ENCODE results near the gene FBXW7. TPM values are rescaled to one million over a fixed set of nuclear protein-coding genes. Genes with fewer than 3 reads are reported as not detected.

FBXW7 gene
- total and polyA plus RNA-seq, 2 of the 8 experiments (the other 6 are each of a cell fraction or from before 2014, with no cell fraction given): 6.0 to 26.7 TPM

- Histone ChIP-seq H3K36me3 (ENCODE audit: control insufficient read depth in 2 of 4, insufficient read depth in 4 of 4, low read length in 3 of 4) (peaks cover 0 to 3% (median 0%) of the 10 kb centered on the region in 4 experiments; a peak in 1 of 8 replicates), H3K27me3 (replicated peaks in 1 of 4; ENCODE audit: control insufficient read depth in 3 of 4, extremely low read depth in 1 of 4, insufficient read depth in 3 of 4, low read length in 3 of 4) (no peaks in the 10 kb centered on the region), H3K23me2 (ENCODE audit: low read depth, low read length) (no peaks in the 10 kb centered on the region), H2AFZ (ENCODE audit: low read length) (no peak overlapping the region), H3K14ac (ENCODE audit: insufficient read length) (no peak overlapping the region), H4K91ac (replicated peaks; ENCODE audit: insufficient read length, low read length) (no peak overlapping the region), H3K79me1 (ENCODE audit: low read depth, low read length) (peaks cover 2% of the 10 kb centered on the region; the same call in 1 of the 2 replicates), H3K4me3 (ENCODE audit: extremely low read depth in 1 of 4, insufficient read depth in 2 of 4, low read depth in 3 of 4, low read length in 4 of 4) (no peak overlapping the region), H3K9me3 (ENCODE audit: insufficient read depth in 2 of 2, low read depth in 1 of 2, low read length in 1 of 2) (no peaks in the 10 kb centered on the region), H4K20me1 (replicated peaks in 1 of 2; ENCODE audit: control insufficient read depth in 1 of 2, insufficient read depth in 2 of 2, low read length in 2 of 2) (peaks cover 9 to 11% of the 10 kb centered on the region in 2 experiments), H3K4me2 (ENCODE audit: insufficient read depth in 1 of 2, low read depth in 2 of 2, low read length in 2 of 2) (no peak overlapping the region), H4K5ac (ENCODE audit: insufficient read length, low read depth, low read length) (no peak overlapping the region), H2BK15ac (ENCODE audit: low read length) (no peak overlapping the region), H3K27ac (ENCODE audit: low read depth, low read length) (no peak overlapping the region), H2AK5ac (ENCODE audit: low read depth, low read length) (no peak overlapping the region), H2BK5ac (ENCODE audit: low read depth, low read length) (no peak overlapping the region), H3K18ac (ENCODE audit: extremely low read depth, low read length) (no peak overlapping the region), H3K9ac (replicated peaks in 1 of 4; ENCODE audit: extremely low read depth in 1 of 4, low read depth in 3 of 4, low read length in 3 of 4) (no peak overlapping the region), H3K79me2 (ENCODE audit: control insufficient read depth in 1 of 2, insufficient read depth in 2 of 2, low read length in 2 of 2) (peaks cover 0 to 96% of the 10 kb centered on the region in 2 experiments; a peak in 3 of 4 replicates), H3K56ac (replicated peaks; ENCODE audit: insufficient read length, low read depth, low read length) (no peak overlapping the region), H3K4me1 (replicated peaks in 1 of 4; ENCODE audit: control insufficient read depth in 3 of 4, insufficient read depth in 4 of 4, low read length in 3 of 4) (no peaks in the 10 kb centered on the region; a peak in 1 of 7 replicates), H3K23ac (ENCODE audit: insufficient read length) (no peak overlapping the region), H3K4ac (replicated peaks; ENCODE audit: insufficient read length, low read depth, low read length) (no peak overlapping the region), H2BK20ac (ENCODE audit: low read length) (no peak overlapping the region), H4K8ac (ENCODE audit: extremely low read depth, insufficient read depth, low read length) (no peak overlapping the region), H2BK12ac (ENCODE audit: low read depth, low read length) (no peak overlapping the region), H2BK120ac (replicated peaks; ENCODE audit: low read depth, low read length) (no peak overlapping the region)
- WGBS, 2 experiments (ENCODE audit: extremely low coverage in 1 of 2, insufficient coverage in 1 of 2, insufficient read length in 1 of 2, insufficient replicate concordance in 2 of 2, low coverage in 1 of 2, low lambda C conversion rate in 2 of 2, missing lambda C conversion rate in 1 of 2): 88% methylated on average over 8 of the region's 8 CpGs; no CpG with 5 or more reads in 1 of the 2 experiments
- no peak for DNase-seq (ENCODE audit: low read depth in 1 of 2, low spot score in 2 of 2)
- ChIA-PET CTCF (ENCODE audit: partially characterized antibody) (interaction anchor here (0.6 to 1.6 kb wide), 4 partner anchors 9 to 120 kb away, joined by 3 to 4 read pairs (median 3); no protein-coding TSS in a partner anchor), POLR2A (ENCODE audit: partially characterized antibody) (interaction anchor here (1.0 to 1.1 kb wide), 2 partner anchors 12 to 249 kb away, joined by 3 read pairs; partner anchors contain the start of genes ARFIP1 and TIGD4)
- no peak for FAIRE-seq
- no peak for TF ChIP-seq TBP (IDR thresholded peaks at IDR 0.05; ENCODE audit: low read depth, low read length)
- no peak for TF ChIP-seq SP4 (IDR thresholded peaks at IDR 0.05; ENCODE audit: low read length)
- TF ChIP-seq TAF7 (optimal IDR thresholded peaks at IDR 0.05; ENCODE audit: borderline replicate concordance, low read depth, low read length): no peak
- TF ChIP-seq TCF12 (IDR thresholded peaks at IDR 0.05; ENCODE audit: low read depth, low read length): no peak
- no peak for TF ChIP-seq JUN (IDR thresholded peaks at IDR 0.05; ENCODE audit: low read depth, low read length)
- TF ChIP-seq SP1 (IDR thresholded peaks at IDR 0.05; ENCODE audit: low read depth, low read length): no peak
- TF ChIP-seq RFX5 (IDR thresholded peaks at IDR 0.05; ENCODE audit: borderline replicate concordance, low read depth, low read length): no peak
- no peak for TF ChIP-seq KDM4A (IDR thresholded peaks at IDR 0.05; ENCODE audit: low read depth, low read length, severe bottlenecking)
- TF ChIP-seq CBX5 (IDR thresholded peaks at IDR 0.05; ENCODE audit: low read depth, low read length): no peak
- no peak for TF ChIP-seq SP2 (IDR thresholded peaks at IDR 0.05; ENCODE audit: low read length)
- TF ChIP-seq BACH1 (IDR thresholded peaks at IDR 0.05; ENCODE audit: low read length): no peak
- no peak for TF ChIP-seq BRCA1 (IDR thresholded peaks at IDR 0.05; ENCODE audit: low read depth, low read length)
- no peak for TF ChIP-seq SAP30 (IDR thresholded peaks at IDR 0.05; ENCODE audit: insufficient read depth, insufficient replicate concordance, low read length)
Measured at GRCh38 chr4:152529880-152530279, 6.0 kb downstream of the FBXW7 start.
